GM21515 (cell line): ENCODE results near the gene POSTN.

Experiments used
- ATAC-seq: cut with Tn5 transposase; IDR thresholded peaks from one replicate; pipeline ENCODE4 v1.9.1; 2021; ENCODE audit not compliant: unreplicated experiment

Gene POSTN, protein sequence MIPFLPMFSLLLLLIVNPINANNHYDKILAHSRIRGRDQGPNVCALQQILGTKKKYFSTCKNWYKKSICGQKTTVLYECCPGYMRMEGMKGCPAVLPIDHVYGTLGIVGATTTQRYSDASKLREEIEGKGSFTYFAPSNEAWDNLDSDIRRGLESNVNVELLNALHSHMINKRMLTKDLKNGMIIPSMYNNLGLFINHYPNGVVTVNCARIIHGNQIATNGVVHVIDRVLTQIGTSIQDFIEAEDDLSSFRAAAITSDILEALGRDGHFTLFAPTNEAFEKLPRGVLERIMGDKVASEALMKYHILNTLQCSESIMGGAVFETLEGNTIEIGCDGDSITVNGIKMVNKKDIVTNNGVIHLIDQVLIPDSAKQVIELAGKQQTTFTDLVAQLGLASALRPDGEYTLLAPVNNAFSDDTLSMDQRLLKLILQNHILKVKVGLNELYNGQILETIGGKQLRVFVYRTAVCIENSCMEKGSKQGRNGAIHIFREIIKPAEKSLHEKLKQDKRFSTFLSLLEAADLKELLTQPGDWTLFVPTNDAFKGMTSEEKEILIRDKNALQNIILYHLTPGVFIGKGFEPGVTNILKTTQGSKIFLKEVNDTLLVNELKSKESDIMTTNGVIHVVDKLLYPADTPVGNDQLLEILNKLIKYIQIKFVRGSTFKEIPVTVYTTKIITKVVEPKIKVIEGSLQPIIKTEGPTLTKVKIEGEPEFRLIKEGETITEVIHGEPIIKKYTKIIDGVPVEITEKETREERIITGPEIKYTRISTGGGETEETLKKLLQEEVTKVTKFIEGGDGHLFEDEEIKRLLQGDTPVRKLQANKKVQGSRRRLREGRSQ

GRCh38 chr13:37598597-37598996 lies at the start of gene POSTN:
Gene POSTN, minus strand, starts transcription at chr13:37598768. Its CDS starts 42 bp downstream, at chr13:37598726.
- ATAC-seq = no peak

- ATAC-seq = no peak
Observed at GRCh38 chr13:37647031-37647650, 48.6 kb upstream of the POSTN start.

- ATAC-seq = no peak
Observed at GRCh38 chr13:37646531-37646930, 48.0 kb upstream of the POSTN start.

GRCh38 chr13:37645181-37645740 lies 46.7 kb upstream of the POSTN start:
- no peak for ATAC-seq

DNA sequence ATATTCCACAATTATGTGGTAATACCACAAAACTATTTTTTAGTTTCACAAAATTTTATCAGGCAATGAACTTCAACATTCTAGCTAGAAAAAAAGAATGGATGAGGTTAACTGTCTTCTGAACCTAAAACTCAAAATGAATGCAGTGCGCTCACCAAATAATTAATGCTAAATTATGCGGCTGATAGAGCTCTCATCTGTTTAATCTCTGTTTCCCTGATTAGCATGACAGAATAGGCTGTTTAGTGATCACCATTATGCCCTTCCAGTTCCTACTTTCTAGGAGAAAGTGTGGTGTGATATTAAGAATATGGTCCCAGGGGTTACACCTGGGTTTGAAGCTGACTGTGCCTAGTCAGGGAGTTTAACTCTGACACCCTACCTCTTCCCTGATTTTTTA lies 42.8 kb upstream of the POSTN start:
- no peak for ATAC-seq

GRCh38 chr13:37640499-37640898 lies 41.9 kb upstream of the POSTN start:
- no peak for ATAC-seq

- ATAC-seq = no peak
Observed at GRCh38 chr13:37636701-37637100, 38.1 kb upstream of the POSTN start.

- no peak for ATAC-seq
Observed at GRCh38 chr13:37632294-37632693, 33.7 kb upstream of the POSTN start.

DNA sequence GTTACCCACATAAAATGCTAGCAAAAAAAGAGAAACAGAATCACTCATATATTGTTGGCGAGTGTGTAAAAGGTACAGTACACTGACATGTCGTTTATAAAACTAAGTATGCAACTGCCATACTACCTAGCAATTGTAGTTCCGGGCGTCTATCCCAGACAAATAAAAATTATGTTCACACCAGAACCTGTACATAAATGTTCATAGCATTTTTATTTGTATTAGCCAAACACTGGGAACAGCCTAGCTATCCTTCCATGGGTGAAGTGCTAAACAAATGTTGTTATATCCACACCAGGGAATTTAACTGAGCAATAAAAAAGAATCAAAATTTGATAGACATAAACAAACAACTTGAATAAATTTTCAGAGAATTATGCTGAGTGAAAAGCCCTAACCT lies 28.9 kb upstream of the POSTN start:
- no peak for ATAC-seq

GRCh38 chr13:37621811-37622361 lies 23.3 kb upstream of the POSTN start:
- ATAC-seq = no peak

- ATAC-seq = no peak
Observed at GRCh38 chr13:37618554-37618953, 20.0 kb upstream of the POSTN start.

- no peak for ATAC-seq
Observed at GRCh38 chr13:37617173-37617572, 18.6 kb upstream of the POSTN start.

- no peak for ATAC-seq
Observed at GRCh38 chr13:37616131-37616530, 17.6 kb upstream of the POSTN start.

DNA sequence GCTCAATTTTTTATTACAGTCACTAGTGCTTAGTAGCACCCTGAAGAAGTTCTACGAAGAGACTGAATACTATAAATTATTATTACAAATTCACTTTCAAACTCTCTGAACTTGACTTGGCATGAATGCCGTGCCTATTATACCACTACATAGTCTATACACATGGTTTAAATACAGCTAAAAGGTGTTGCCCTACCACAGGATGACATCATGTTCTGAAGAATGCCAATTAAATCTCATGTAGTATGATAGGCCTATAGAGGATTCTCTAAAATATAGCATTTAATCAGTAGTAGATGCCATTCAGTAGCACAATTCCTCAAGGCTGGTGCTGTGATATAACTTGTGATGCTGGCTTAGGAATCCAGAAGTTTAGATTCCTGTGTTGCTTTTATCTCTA lies 16.7 kb upstream of the POSTN start:
- ATAC-seq = no peak

DNA sequence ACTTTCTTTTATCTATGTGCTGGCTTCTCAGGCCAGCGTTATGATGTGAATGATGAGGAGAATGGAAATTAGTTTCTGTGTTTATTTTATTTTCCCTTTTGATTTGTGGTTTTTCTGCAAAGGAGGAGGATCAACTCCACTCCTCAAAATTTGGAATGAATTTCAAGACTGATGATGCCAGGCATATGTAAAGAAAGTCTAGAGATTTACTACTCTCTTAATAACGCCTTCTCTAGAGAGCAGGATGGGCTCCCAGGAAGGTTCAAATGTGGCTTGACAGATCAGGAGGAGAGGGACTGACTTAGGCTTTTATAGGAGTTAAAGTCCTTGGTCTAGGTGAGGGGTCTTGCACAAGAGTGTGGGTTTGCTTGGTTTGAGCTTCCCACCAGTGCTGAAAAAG lies 15.1 kb upstream of the POSTN start:
- ATAC-seq = no peak

DNA sequence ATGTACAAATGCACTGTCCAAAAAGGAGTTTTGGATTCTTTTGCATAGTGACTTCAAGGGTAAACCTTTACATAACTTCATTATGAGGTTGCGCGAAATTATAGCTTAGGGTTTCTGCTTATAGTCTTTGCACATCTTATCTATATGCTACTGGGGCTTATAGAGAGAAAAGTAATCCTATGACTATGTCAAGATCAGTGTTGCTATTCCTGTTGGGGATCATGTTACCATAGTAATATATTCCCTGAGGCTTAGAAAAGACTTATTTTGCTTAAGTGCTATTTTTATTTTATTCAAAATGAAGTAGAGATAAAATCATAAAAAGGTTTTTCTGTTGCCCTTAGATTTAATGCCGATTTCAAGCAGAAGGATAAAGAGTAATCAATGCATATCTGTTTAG lies 14.7 kb upstream of the POSTN start:
- ATAC-seq = no peak

DNA sequence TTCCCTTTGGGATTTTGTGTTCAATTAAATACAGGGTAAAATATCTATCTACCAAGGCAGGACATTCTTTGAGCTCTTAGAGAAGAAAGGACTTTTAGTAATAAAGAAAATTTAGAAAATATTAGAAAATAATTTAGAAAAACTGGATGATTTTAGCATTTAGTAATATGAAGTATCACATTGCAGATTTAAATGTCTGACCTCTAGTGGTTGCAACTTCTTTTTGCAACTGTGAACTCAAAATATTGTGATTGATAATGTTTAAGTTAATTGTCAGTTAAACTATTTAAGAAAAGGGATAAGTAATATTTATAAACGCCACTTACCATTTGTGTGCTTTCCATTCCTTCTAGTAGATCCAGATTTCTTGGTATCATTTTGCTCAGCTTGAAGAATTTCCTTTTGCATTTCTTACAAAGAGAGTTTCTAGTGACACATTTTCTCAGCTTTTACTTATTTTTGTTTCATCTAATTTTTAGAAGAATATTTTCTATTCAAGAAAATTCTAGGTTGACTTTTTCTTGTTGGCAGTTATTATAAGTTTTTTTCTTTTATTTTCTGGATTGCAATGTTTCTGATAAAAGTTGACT lies 10.3 kb upstream of the POSTN start:
- ATAC-seq = no peak

GRCh38 chr13:37602733-37603381 lies 4.3 kb upstream of the POSTN start:
- no peak for ATAC-seq

GRCh38 chr13:37601648-37602440 lies 3.3 kb upstream of the POSTN start:
- no peak for ATAC-seq
